ENCODE results near the gene ADAM22.
A peak's percentile ranks its signal among the peaks of the same experiment; 100 is the strongest.
"Not testable (repeated sequence)": the region's sequence is repeated elsewhere in the genome, so short reads cannot be mapped to it uniquely, and the experiment has no call there.

ADAM22 gene

GRCh38 chr7:88155756-88156155, 221.7 kb downstream of the ADAM22 start:
- FAIRE-seq (no peak), DNase-seq (ENCODE audit: insufficient read length, low spot score) (no peak)
- TF ChIP-seq SPI1 (IDR thresholded peaks at IDR 0.05; ENCODE audit: low read depth, low read length) (no peak), POLR2A (IDR thresholded peaks at IDR 0.05; ENCODE audit: low read depth, low read length) (no peak), POU2F2 (IDR thresholded peaks at IDR 0.05; ENCODE audit: low read depth, low read length) (no peak), TAF1 (IDR thresholded peaks at IDR 0.05; ENCODE audit: low read depth, low read length) (no peak), PAX5 (IDR thresholded peaks at IDR 0.05; ENCODE audit: insufficient read depth, low read length, severe bottlenecking) (no peak), POLR2AphosphoS5 (IDR thresholded peaks at IDR 0.05; ENCODE audit: low read depth, low read length) (no peak)

DNA sequence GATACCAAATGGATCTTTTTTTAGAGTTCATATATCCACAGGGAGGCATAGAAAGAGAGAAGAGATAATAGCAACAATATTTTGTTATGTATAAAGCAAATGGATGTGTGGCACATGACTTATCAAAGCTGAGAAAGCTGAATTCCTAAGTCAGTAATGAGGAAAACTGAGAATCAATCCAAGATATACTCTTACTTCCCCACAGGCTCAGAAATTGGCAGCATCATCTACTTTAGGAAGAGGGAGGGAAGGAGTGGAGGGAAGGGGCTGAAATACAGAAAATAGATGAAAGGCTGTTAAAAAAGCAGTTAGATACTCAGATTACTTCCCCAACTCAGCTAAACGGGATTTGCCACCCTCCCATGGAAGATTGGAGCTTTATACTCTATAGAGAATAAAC, 222.3 kb downstream of the ADAM22 start:
- no peak for FAIRE-seq
- DNase-seq (ENCODE audit: insufficient read length, low spot score): no peak
- TF ChIP-seq POLR2AphosphoS5 (IDR thresholded peaks at IDR 0.05; ENCODE audit: low read depth, low read length): no peak
- TF ChIP-seq TAF1 (IDR thresholded peaks at IDR 0.05; ENCODE audit: low read depth, low read length): no peak
- TF ChIP-seq POU2F2 (IDR thresholded peaks at IDR 0.05; ENCODE audit: low read depth, low read length): no peak

- DNase-seq (ENCODE audit: insufficient read length, low spot score); FAIRE-seq: not testable (repeated sequence)
These were observed 225.7 kb downstream of the ADAM22 start for GRCh38 chr7:88159741-88160140.

DNA sequence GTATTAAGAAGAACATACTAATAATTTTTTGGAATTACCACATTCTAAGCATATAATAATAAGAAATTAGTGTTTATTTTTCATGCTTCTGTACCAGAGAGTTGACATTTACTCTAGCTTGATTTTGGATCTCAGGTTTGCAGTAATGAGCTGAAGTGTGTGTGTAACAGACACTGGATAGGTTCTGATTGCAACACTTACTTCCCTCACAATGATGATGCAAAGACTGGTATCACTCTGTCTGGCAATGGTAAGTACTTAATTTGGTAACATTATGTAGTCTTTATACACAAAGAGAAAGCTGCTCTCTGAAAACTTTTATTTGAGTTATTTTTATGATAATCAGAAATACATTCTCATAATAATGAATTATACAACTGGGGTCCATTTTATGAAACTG, 231.6 kb downstream of the ADAM22 start:
- DNase-seq (ENCODE audit: insufficient read length, low spot score) (no peak), FAIRE-seq (no peak)
- TF ChIP-seq POU2F2 (IDR thresholded peaks at IDR 0.05; ENCODE audit: low read depth, low read length) (no peak), POLR2AphosphoS5 (IDR thresholded peaks at IDR 0.05; ENCODE audit: low read depth, low read length) (no peak), PAX5 (IDR thresholded peaks at IDR 0.05; ENCODE audit: insufficient read depth, low read length, severe bottlenecking) (no peak)

- TF ChIP-seq POLR2AphosphoS5 (IDR thresholded peaks at IDR 0.05; ENCODE audit: low read depth, low read length) (no peak), POU2F2 (IDR thresholded peaks at IDR 0.05; ENCODE audit: low read depth, low read length) (no peak), POLR2A (IDR thresholded peaks at IDR 0.05; ENCODE audit: low read depth, low read length) (no peak), PAX5 (IDR thresholded peaks at IDR 0.05; ENCODE audit: insufficient read depth, low read length, severe bottlenecking) (no peak), TAF1 (IDR thresholded peaks at IDR 0.05; ENCODE audit: low read depth, low read length) (no peak), SPI1 (IDR thresholded peaks at IDR 0.05; ENCODE audit: low read depth, low read length) (no peak)
- FAIRE-seq: no peak
- no peak for DNase-seq (ENCODE audit: insufficient read length, low spot score)
These were observed 233.2 kb downstream of the ADAM22 start for GRCh38 chr7:88167223-88167622.

GRCh38 chr7:88167721-88168120, 233.7 kb downstream of the ADAM22 start:
- DNase-seq (ENCODE audit: insufficient read length, low spot score) (no peak), FAIRE-seq (no peak)
- TF ChIP-seq POLR2AphosphoS5 (IDR thresholded peaks at IDR 0.05; ENCODE audit: low read depth, low read length) (no peak), PAX5 (IDR thresholded peaks at IDR 0.05; ENCODE audit: insufficient read depth, low read length, severe bottlenecking) (no peak), TAF1 (IDR thresholded peaks at IDR 0.05; ENCODE audit: low read depth, low read length) (no peak), POLR2A (IDR thresholded peaks at IDR 0.05; ENCODE audit: low read depth, low read length) (no peak), SPI1 (IDR thresholded peaks at IDR 0.05; ENCODE audit: low read depth, low read length) (no peak), POU2F2 (IDR thresholded peaks at IDR 0.05; ENCODE audit: low read depth, low read length) (no peak)

DNA sequence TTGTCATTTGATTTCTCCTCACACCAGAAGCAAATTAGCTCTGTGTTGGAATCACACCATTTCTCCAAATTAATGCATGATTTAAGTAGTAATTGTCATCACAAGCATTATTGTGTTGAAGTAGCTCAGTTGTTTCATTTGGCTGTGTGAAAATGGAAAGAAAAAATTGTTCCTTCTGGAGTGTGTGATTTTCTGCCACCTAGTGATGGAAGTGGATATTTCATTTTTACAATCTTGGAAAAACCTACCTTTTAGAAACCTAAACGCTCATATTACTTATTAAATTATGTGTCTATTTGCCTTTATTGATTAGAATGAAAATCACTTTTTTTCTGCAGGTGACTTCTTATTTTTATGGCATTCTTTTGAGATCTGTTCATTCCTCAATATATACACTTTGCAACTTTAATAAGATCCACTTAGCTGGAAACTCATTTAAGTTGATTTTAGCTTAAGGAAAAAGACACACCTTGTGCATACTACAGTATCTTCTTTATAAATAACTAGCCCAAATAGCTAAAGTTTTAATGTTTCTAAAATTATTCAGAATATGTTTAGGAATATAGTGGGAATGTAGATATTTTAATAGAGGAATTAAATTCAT, 235.8 kb downstream of the ADAM22 start:
- TF ChIP-seq PAX5 (IDR thresholded peaks at IDR 0.05; ENCODE audit: insufficient read depth, low read length, severe bottlenecking): no peak
- no peak for TF ChIP-seq POLR2AphosphoS5 (IDR thresholded peaks at IDR 0.05; ENCODE audit: low read depth, low read length)
- no peak for TF ChIP-seq POU2F2 (IDR thresholded peaks at IDR 0.05; ENCODE audit: low read depth, low read length)
- no peak for TF ChIP-seq SPI1 (IDR thresholded peaks at IDR 0.05; ENCODE audit: low read depth, low read length)
- TF ChIP-seq POLR2A (IDR thresholded peaks at IDR 0.05; ENCODE audit: low read depth, low read length): no peak
- no peak for TF ChIP-seq TAF1 (IDR thresholded peaks at IDR 0.05; ENCODE audit: low read depth, low read length)
- peak; percentile 66 for FAIRE-seq

GRCh38 chr7:88172842-88173241, 238.8 kb downstream of the ADAM22 start:
- DNase-seq (ENCODE audit: insufficient read length, low spot score): no peak
- FAIRE-seq: no peak
- TF ChIP-seq POLR2A (IDR thresholded peaks at IDR 0.05; ENCODE audit: low read depth, low read length) (no peak), PAX5 (IDR thresholded peaks at IDR 0.05; ENCODE audit: insufficient read depth, low read length, severe bottlenecking) (no peak), POU2F2 (IDR thresholded peaks at IDR 0.05; ENCODE audit: low read depth, low read length) (no peak), TAF1 (IDR thresholded peaks at IDR 0.05; ENCODE audit: low read depth, low read length) (no peak), POLR2AphosphoS5 (IDR thresholded peaks at IDR 0.05; ENCODE audit: low read depth, low read length) (no peak)

More for the DNA sequence above, 235.8 kb downstream of the ADAM22 start:
- no peak for DNase-seq (ENCODE audit: insufficient read length, low spot score)

GRCh38 chr7:88176190-88176589, 242.1 kb downstream of the ADAM22 start:
- TF ChIP-seq POLR2A (IDR thresholded peaks at IDR 0.05; ENCODE audit: low read depth, low read length) (no peak), POU2F2 (IDR thresholded peaks at IDR 0.05; ENCODE audit: low read depth, low read length) (no peak), PAX5 (IDR thresholded peaks at IDR 0.05; ENCODE audit: insufficient read depth, low read length, severe bottlenecking) (no peak), POLR2AphosphoS5 (IDR thresholded peaks at IDR 0.05; ENCODE audit: low read depth, low read length) (no peak), TAF1 (IDR thresholded peaks at IDR 0.05; ENCODE audit: low read depth, low read length) (no peak), SPI1 (IDR thresholded peaks at IDR 0.05; ENCODE audit: low read depth, low read length) (no peak)
- no peak for FAIRE-seq
- no peak for DNase-seq (ENCODE audit: insufficient read length, low spot score)

- FAIRE-seq (no peak), DNase-seq (ENCODE audit: insufficient read length, low spot score) (no peak)
- TF ChIP-seq POLR2A (IDR thresholded peaks at IDR 0.05; ENCODE audit: low read depth, low read length) (no peak), POLR2AphosphoS5 (IDR thresholded peaks at IDR 0.05; ENCODE audit: low read depth, low read length) (no peak), TAF1 (IDR thresholded peaks at IDR 0.05; ENCODE audit: low read depth, low read length) (no peak), POU2F2 (IDR thresholded peaks at IDR 0.05; ENCODE audit: low read depth, low read length) (no peak), SPI1 (IDR thresholded peaks at IDR 0.05; ENCODE audit: low read depth, low read length) (no peak), PAX5 (IDR thresholded peaks at IDR 0.05; ENCODE audit: insufficient read depth, low read length, severe bottlenecking) (no peak)
These were observed 249.0 kb downstream of the ADAM22 start for GRCh38 chr7:88183051-88183450.

Measured in GM12891 (cell line).